HL-60/S4 treated with retinoic acid at 250 ng/mL for 4 days and 3 days (cell line): ENCODE results near the gene DYNLL1.
"Not testable (repeated sequence)": the region's sequence is repeated elsewhere in the genome, so short reads cannot be mapped to it uniquely, and the experiment has no call there.

ENCODE experiments used
- in situ Hi-C: fragments of 300-500 bp; cut with MboI; formaldehyde crosslinking; loops from 2 replicates; pipeline ENCODE4 v1.7.0; 2022; ENCODE audit warnings: low sequenced_read_pairs

The DYNLL1 gene

DNA sequence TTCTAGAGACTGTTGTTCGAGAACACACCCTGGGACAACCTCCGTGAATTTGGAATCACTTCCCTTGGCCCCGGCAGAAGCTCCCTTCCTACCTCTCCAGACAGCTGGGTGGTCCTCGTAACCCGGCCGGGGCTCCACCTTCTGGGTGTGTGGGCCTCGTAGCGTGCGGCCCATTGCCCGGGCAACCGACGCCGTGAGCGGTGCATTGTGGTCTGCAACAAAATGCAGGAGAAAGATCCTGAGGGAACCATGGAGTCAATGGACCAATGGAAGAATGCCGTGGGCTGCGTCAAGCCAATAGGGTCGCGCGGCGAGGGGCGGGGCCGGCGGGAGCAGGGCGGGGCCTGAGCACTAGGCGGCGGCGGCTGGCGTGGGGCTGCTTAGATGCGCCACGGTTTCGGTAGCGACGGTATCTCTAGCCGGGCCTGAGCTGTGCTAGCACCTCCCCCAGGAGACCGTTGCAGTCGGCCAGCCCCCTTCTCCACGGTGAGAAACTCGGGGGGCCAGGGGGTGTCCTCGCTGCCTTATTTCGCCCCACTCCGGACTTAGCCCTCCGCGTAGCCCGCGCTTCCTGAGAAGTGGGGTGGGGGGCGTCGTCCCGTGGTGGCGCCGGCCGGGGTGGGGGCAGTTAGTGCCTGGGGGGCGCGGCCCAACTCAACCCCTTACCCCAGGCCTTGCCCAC is at the start of gene DYNLL1:
Gene DYNLL1, plus strand, starts transcription at position 383 of the 682 bp plus-strand sequence. CDS start 309 bp downstream, outside the sequence.
- in situ Hi-C loops, result no loop called here

DNA sequence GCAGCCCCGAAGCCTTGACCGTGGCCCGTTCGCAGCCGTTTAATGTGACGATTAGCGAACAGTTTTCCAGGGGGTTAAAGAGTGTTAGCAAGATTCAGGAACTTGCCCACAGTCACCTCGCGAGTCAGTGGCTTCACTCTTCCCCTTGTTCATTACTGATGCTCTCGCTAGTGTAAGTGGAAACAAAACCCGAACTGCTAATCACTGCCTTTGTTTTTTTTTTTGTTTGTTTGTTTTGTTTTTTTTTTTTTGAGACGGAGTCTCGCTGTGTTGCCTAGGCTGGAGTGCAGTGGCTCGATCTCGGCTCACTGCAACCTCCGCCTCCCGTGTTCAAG is 49.1 kb upstream of the DYNLL1 start:
- in situ Hi-C loops, result not testable (repeated sequence)

DNA sequence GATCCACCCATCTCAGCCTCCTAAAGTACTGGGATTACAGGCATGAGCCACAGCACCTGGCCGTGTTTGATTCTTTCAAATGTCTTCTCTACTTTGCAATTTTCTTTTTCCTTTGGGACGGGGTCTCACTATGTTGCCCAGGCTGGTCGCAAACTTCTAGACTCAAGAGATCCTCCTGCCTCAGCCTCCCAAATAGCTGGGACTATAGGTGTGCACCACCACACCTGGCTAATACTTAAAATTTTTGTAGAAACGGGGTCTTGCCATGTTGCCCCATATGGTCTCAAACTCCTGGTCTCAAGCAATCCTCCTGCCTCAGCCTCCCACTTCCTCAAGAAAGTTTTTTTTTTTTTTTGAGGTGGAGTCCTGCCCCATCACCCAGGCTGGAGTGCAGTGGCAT is 47.9 kb upstream of the DYNLL1 start:
- in situ Hi-C loops, result no loop called here

DNA sequence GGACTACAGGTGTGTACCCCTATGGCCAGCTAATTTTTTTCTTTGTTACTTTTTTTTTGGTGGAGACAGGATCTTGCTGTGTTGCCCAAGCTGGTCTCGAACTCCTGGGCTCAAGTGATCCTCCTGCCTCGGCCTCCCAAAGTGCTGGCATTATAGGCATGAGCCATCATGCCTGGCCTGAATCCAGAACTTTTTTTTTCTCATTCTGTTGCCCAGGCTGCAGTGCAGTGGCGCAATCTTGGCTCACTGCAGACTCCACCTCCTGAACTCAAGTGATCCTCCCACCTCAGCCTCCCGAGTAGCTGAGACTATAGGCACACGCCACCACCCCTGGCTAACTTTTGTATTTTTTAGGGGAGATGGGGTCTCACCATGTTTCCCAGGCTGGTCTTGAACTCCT is 43.4 kb upstream of the DYNLL1 start:
- in situ Hi-C loops, result not testable (repeated sequence)

DNA sequence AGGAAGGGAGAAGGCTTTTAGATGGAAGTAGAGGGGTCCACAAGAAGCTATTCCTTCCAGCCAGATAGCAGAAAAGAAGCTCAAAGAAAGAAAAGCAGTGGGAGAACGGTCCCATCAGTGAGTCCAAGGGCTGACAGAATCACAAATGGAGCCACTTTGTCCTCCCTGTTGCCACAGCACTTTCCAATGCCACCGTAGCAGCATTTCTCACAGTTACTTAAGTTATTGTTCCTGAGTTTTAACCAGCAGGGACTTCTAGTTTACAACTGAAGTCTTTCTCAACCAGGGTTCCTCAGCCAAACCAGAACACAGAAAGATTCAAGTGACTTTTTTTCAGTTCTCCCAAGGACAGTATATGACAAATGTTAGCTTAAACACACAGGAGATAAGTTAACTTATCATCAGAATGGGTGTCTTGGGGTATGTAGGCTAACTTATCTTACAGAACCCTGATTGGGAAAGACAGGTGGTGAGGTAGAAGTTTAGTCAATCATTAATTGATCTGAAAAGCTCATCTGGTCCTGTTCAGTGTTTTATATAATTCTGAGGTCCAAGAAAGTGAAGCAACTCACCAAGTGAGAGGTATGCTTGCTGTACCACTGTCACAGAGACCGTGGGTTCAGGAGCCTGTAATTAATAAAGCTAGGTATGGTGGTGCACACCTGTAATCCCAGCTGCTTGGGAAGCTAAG is 42.7 kb upstream of the DYNLL1 start:
- in situ Hi-C loops, result no loop called here

DNA sequence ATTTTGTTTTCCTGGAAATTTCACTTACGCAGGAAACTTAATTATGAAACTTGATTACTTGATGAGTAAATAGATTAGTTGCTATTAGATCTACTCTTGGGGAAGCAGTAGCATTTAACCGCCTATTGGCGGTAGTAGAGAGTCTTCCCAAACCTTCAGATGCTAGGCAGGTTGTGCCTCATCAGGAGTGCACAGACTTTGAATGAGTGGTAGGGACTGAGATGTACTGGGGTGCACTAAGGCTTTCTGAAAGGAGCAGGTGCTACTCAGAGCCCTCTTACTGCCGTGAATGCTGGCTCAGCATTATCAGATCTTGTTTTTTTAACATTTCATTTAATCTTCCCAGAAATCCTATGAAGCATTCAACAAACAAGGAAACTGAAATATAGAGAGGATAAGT is 41.9 kb upstream of the DYNLL1 start:
- in situ Hi-C loops, result no loop called here

DNA sequence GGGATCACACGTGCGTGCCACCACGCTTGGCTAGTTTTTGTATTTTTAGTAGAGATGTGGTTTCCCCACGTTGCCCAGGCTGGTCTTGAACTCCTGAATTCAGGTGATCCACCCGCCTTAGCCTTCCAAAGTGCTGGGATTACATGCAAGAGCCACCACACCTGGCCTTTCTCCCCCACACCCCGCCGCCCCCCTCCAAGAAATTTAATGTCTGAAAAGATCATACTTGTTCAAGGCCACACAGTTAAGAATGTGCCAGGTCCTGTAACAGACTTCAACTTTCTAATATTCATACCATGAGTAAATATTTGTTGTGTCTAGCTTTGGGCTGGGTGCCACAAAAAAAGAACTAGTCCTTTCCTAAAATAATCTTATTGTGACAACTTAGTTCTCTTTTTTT is 40.6 kb upstream of the DYNLL1 start:
- in situ Hi-C loops, result no loop called here

DNA sequence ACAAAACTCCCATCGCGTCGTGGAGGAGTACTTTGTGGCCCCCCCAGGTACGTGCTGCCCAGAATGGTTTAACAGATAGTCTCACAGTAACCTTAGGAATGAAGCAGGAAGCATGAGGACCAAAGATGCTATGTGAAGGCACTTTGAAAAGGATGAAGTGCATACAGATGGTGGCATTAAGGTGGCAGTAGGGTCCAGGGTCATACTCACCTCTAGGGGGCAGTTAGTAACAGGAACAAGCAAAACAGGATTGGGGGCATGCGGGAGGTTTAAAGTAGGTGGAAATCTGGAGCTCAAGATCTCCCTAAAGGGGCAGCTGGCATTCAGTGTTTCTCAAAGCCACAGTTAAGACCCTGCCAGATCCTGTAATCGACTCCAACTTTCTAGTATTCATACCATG is 38.8 kb upstream of the DYNLL1 start:
- in situ Hi-C loops, result no loop called here

DNA sequence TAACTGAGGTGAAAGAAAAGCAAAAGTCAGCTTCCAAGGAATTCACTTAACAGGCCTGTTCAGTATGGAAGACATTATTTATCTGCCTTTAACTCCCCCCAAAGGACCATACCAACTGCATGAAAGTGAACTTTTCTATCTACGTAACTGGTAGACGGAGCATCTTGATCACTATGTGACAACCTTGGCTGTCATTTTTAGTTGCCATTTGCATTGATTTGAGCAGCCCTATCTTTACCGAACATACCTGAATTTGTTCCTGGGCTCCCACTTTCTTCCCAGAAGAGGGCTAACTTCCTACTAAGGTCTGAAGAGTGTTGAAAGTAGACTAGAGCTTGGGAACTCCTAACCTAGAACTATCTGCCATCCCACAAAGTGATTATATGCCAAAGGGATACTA is 35.8 kb upstream of the DYNLL1 start:
- in situ Hi-C loops, result no loop called here

DNA sequence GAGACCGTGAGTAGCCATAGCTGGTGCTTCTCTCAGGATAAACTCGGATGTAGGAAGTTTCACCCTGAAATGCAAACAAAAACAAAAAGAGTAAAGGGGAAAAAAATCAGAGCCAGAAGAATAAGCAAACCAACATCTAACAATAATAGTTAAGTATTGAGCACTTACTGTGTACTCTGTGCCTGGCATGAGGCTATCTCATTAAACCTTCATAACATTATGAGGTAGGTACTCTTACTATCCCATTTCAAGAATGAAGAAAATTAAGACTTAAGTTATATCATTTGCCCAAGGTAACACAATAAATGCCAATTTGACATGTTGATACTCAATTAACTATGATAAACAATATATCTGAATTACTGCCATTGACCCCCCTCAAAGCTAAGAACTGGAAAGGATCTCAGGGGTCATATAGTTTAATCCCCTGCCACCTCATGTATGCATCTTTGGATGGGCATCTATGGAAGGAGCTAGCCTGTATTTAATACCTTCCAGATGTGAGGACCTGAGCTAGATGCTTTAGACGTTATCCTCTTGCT is 33.7 kb upstream of the DYNLL1 start:
- in situ Hi-C loops, result no loop called here

DNA sequence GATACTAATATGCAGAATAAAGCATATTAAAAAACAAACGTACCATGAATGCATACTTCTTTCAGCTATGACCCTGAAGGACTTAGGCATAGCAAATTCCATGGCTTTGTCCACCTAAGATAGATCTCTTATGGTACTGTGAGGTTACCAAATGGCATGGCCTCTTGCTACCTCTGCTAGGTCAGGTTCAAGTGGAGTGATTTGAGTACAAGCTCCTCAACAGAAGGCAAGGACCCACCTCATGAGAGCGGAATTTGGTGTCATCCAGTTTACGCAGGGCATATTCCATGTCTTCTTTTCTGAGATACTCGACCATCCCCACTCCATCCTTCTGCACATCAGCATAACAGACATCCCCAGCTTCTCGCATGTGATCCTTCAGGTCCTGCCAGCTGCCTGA is 32.2 kb upstream of the DYNLL1 start:
- in situ Hi-C loops, result no loop called here

DNA sequence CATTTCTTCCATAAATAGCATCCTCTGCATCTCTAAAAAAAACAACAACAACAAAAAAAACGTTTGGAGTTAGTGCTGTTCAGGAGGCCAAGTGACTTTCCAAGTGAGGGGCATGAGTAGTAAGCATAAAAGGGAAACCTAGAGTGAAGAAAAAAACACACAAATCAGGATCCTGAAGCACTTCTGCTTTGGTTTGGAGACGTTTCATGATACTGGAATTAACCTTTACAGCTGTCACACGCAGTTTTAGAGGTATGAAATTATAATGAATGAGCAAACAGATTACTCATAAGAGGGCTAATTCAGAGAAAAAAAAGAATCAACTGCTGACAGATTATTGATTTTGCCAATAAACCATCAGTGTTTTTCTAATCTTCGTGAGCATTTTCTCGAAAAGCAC is 30.2 kb upstream of the DYNLL1 start:
- in situ Hi-C loops, result no loop called here

DNA sequence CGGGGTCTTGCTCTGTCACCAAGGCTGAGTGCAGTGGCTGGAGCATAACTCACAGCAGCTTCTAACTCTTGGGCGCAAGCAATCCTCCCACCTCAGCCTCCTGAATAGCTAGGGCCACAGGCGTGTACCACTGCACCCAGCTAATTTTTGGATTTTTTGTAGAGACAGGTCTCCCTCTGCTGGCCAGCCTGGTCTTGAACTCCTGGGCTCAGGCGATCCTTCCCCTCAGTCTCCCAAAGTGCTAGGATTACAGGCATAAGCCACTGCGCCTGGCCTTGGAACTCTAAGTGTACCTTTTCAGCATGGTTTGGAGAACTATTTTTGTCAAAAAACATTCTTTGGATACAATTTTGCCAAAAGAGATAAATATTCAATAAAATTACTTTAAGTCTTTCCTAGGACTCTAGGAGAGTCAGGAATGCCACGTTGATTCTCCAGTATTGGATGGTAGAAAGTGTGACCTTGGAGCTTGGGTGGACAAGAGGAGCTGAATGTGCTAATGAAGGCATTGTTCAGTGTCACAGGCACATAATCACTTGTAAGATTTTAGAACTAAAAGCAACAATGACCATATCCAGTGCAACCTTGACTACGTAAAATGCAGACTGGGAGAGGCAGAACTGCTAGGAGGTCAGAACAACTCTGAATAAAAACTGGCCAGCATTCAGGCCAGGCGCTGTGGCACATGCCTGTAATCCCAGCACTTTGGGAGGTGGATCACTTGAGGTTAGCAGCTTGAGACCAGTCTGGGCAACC is 29.2 kb upstream of the DYNLL1 start:
- in situ Hi-C loops, result no loop called here

DNA sequence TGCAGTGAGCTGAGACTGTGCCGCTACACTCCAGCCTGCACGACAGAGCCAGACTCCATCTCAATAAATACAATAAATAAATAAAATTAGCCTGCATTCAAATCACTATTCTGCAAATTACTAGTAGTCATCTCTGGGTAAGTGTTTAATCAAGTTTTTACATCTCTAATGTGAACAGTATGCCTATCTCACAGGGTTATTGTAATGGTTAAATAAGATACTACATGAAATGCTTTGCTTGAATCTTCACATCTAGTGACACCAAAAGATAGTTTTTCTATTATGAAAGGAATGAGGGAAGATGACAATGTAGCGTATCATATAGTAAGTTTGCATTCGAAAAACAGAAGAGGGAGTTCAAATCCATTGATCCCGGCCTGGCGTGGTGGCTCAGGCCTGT is 28.5 kb upstream of the DYNLL1 start:
- in situ Hi-C loops, result no loop called here

DNA sequence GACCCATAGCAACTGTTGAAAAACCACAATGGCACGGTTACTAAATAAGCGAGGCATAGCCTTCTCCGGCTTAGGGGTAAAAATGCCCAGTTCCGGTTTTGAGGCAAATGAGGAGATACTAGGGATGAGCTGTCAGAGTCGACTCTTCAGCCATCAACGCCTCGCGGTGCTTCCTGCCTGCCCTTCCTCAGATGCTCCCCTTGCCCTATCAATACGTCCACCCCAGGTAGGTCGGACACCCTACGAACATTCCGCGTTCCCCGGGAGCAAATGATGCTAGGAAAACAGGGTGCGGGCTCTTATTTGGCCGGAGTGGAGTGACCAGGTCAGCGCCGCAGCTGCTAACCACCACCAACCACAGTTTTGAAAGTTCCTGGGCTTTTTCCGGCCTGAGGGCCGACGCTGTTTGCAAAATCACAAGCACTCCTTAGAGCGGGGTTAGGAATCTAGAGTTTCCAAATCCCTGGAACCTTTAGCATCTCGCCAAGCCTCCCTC is 27.5 kb upstream of the DYNLL1 start:
- in situ Hi-C loops, result no loop called here

DNA sequence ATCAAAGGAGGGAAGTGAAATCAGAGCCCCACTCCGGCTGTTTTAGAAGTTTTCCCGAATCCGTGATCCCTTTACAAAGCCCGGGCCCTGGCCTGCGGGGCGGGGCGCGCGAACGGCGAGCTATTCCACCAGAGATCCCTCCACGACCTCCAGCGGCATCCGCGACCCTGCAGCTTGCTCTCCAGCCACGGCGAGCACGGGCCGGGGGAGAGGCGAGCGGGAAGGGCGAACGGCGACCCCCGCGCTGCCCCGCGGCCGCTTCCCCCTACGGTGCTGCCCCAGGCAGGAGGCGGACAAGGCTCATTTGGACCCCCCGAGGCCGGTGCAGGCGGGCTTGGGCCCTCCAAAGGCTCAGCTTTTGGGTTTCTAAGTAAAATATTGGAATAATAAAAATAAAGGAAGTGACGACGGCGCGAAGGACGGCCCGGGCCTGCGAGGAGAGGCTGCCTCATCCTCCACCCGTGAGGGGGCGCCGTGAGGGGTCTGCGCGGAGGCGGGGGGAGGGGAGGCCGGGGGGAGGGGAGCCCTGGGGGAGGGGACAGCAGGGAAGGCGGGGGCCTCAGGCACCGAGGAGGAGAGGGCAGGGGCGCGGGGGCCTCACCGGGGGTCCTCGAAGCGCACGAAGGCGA is 27.0 kb upstream of the DYNLL1 start:
- in situ Hi-C loops, result no loop called here

DNA sequence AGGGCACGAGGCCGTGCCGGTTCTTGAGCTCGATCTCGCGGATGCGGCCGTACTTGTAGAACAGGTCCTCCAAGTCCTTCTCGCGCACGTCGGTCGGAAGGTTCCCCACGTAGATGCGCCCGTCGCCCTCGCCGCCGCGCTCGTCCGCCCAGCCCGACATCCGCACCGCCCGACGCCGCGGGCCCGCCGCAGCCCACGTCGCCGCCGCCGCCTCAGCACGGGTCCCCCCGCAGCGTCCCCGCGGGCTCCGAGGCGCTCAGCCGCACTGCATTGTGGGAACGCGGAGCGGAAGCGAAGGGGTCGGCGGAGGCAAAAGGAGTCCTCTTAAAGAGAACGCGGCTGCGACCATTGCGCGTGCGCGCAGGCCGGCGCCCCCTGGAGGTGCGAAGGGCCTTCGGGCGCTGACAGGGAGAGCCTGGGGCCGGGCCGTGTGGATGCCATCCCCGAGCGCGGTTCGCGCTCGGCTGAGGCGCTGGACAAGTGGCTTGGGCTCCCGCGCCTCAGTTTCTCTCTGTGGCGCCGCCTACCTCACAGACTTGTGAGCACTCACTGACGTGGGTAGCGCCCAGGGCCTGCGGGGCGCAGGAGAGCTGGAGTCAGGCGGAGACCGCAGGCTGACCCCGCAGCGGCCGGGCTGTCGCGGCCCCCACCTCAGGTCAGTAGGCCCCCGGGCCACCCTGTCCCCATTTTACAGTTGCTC is 26.3 kb upstream of the DYNLL1 start, which contains the start of gene SRSF9:
Gene SRSF9, minus strand, starts transcription at position 299 of the 700 bp plus-strand sequence. Its CDS starts 139 bp downstream, at position 160.
- in situ Hi-C loops, result no loop called here

DNA sequence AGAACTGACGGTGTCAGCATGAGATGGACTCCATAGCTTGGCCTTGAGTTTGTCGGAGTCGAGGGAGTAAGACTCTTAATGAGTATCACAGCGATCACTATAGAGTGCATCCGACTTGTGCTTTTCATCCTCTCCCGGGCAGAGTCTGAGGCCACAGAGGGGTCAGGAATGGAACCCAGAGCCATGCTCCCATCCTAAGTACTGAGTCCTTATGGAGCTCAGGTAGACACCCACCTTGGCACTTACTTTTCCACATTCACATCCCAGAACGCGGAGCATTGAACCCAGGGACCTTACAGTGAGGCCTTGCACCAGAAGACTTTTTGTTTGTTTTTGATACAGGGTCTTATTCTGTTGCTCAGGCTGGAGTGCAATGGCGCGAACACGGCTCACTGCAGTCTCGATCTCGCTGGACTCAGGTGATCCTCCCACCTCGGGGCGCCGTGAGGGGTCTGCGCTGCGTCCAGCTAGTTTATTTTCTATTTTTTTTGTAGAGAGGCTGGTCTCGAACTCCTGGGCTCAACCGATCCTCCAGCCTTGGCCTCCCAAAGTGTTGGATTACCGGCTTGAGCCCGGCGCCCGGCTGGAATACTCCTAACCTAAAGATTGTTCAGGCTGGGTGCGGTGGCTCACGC is 25.6 kb upstream of the DYNLL1 start:
- in situ Hi-C loops, result no loop called here

DNA sequence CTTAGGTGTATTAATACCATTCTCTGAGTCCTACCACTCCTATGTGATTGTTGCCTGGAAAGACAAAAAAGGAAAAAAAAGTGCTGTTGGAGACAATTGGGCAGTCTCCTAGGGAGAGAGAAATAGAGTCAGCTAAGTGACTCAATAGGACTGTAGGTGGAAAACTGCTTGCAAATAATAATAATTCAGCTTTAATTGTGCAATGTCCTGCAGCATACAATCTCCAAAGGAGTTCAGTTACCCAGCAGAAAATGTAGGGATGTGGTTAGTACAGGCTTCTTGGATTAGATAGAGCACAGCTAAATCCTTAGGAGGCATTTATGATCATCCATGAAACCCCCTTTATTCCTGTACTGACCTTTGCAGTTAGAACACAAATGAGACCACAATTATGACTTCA is 23.4 kb upstream of the DYNLL1 start:
- in situ Hi-C loops, result no loop called here
